Activated CD4-positive, alpha-beta T cell treated with anti-CD3 and anti-CD28 coated beads, Interleukin-2, amount 50 U/mL, for 1 hour (primary cell): ENCODE measurements around the gene LUC7L3.

Experiments used
- DNase-seq: peaks from one replicate; pipeline ENCODE4 v3.0.0-alpha.2; 2020

Gene LUC7L3

GRCh38 chr17:50763716-50764475 lies 44.5 kb downstream of the LUC7L3 start:
- DNase-seq, result no peak

- no peak for DNase-seq
Observed at GRCh38 chr17:50764734-50765149, 45.3 kb downstream of the LUC7L3 start.

GRCh38 chr17:50765454-50766221 lies 46.2 kb downstream of the LUC7L3 start:
- no peak for DNase-seq

GRCh38 chr17:50766222-50767023 lies 47.0 kb downstream of the LUC7L3 start:
- no peak for DNase-seq

GRCh38 chr17:50767030-50767429 lies 47.6 kb downstream of the LUC7L3 start:
- DNase-seq, result no peak

- DNase-seq, result no peak
Observed at GRCh38 chr17:50767446-50767845, 48.0 kb downstream of the LUC7L3 start, which contains the start of gene ANKRD40CL. ANKRD40CL (minus strand) TSS chr17:50767518; CDS start chr17:50766913, 605 bp downstream.

- DNase-seq, result no peak
Observed at GRCh38 chr17:50768346-50768761, 49.0 kb downstream of the LUC7L3 start.

GRCh38 chr17:50769884-50770283 lies 50.5 kb downstream of the LUC7L3 start:
- no peak for DNase-seq

GRCh38 chr17:50770346-50770745 lies 50.9 kb downstream of the LUC7L3 start:
- DNase-seq, result no peak

GRCh38 chr17:50771991-50772785 lies 52.8 kb downstream of the LUC7L3 start:
- DNase-seq, result no peak

- no peak for DNase-seq
Observed at GRCh38 chr17:50774225-50774803, 54.9 kb downstream of the LUC7L3 start.

- no peak for DNase-seq
Observed at GRCh38 chr17:50775926-50776325, 56.5 kb downstream of the LUC7L3 start.

- DNase-seq, result no peak
Observed at GRCh38 chr17:50778471-50778870, 59.1 kb downstream of the LUC7L3 start.

- no peak for DNase-seq
Observed at GRCh38 chr17:50778988-50779387, 59.6 kb downstream of the LUC7L3 start.

- DNase-seq, result peak; percentile 42
Observed at GRCh38 chr17:50779747-50780353, 60.4 kb downstream of the LUC7L3 start.

GRCh38 chr17:50781167-50781566 lies 61.8 kb downstream of the LUC7L3 start:
- no peak for DNase-seq

- peak; percentile 75 for DNase-seq
Observed at GRCh38 chr17:50783193-50783660, 63.8 kb downstream of the LUC7L3 start.

GRCh38 chr17:50783905-50784304 lies 64.5 kb downstream of the LUC7L3 start:
- DNase-seq, result no peak

GRCh38 chr17:50785126-50785525 lies 65.7 kb downstream of the LUC7L3 start:
- DNase-seq, result no peak

GRCh38 chr17:50785946-50786570 lies 66.7 kb downstream of the LUC7L3 start:
- DNase-seq, result no peak

GRCh38 chr17:50787106-50787505 lies 67.7 kb downstream of the LUC7L3 start:
- DNase-seq, result no peak
